ENCODE data around the gene SMARCD1.
A peak's percentile ranks its signal among the peaks of the same experiment; 100 is the strongest.

GRCh38 chr12:50074936-50075807 lies 10.0 kb upstream of the SMARCD1 start:
- TF ChIP-seq CTCF (conservative IDR thresholded peaks at IDR 0.05; ENCODE audit: low read depth in 2 of 2) = peak; percentile 83 to 97
- no peak for TF ChIP-seq REST (IDR thresholded peaks at IDR 0.05; ENCODE audit: unreplicated experiment)
- no peak for TF ChIP-seq POLR2AphosphoS5 (IDR thresholded peaks at IDR 0.05; ENCODE audit: low read depth)
